Activated effector memory CD4-positive, alpha-beta T cell treated with anti-CD3 and anti-CD28 coated beads, Interleukin-2, amount 50 U/mL, for 16 hours (primary cell): ENCODE results near the gene GCN1.

Experiments
- DNase-seq: peaks from one replicate; pipeline ENCODE4 v3.0.0-alpha.2; 2020

The GCN1 gene

GRCh38 chr12:120116441-120116791, 78.1 kb downstream of the GCN1 start, which contains the start of gene RAB35:
Gene RAB35 (minus strand): TSS chr12:120116753. CDS start chr12:120116650, 103 bp downstream.
- no peak for DNase-seq

- DNase-seq = peak; percentile 71
Measured at GRCh38 chr12:120115692-120116440, 78.6 kb downstream of the GCN1 start.

- no peak for DNase-seq
Measured at GRCh38 chr12:120115066-120115465, 79.4 kb downstream of the GCN1 start.

GRCh38 chr12:120110550-120111501, 83.7 kb downstream of the GCN1 start:
- peak; percentile 82 for DNase-seq

GRCh38 chr12:120109570-120110267, 84.8 kb downstream of the GCN1 start:
- no peak for DNase-seq

- DNase-seq = no peak
Measured at GRCh38 chr12:120106151-120106550, 88.4 kb downstream of the GCN1 start.

GRCh38 chr12:120103371-120103770, 91.1 kb downstream of the GCN1 start:
- DNase-seq = no peak

GRCh38 chr12:120103044-120103338, 91.5 kb downstream of the GCN1 start:
- DNase-seq = no peak

- DNase-seq = no peak
Measured at GRCh38 chr12:120102189-120103043, 92.1 kb downstream of the GCN1 start.

GRCh38 chr12:120101617-120102016, 92.9 kb downstream of the GCN1 start:
- DNase-seq = no peak

GRCh38 chr12:120101182-120101581, 93.3 kb downstream of the GCN1 start:
- no peak for DNase-seq

GRCh38 chr12:120100630-120101029, 93.9 kb downstream of the GCN1 start:
- no peak for DNase-seq

GRCh38 chr12:120099738-120100137, 94.8 kb downstream of the GCN1 start:
- DNase-seq = no peak

- no peak for DNase-seq
Measured at GRCh38 chr12:120098756-120099470, 95.6 kb downstream of the GCN1 start.

GRCh38 chr12:120096671-120097202, 97.8 kb downstream of the GCN1 start:
- no peak for DNase-seq

- no peak for DNase-seq
Measured at GRCh38 chr12:120095736-120096135, 98.8 kb downstream of the GCN1 start.

GRCh38 chr12:120095331-120095730, 99.2 kb downstream of the GCN1 start:
- DNase-seq = no peak

GRCh38 chr12:120094485-120094884, 100.0 kb downstream of the GCN1 start:
- DNase-seq = no peak

GRCh38 chr12:120093592-120094355, 100.7 kb downstream of the GCN1 start:
- DNase-seq = no peak

- no peak for DNase-seq
Measured at GRCh38 chr12:120093336-120093591, 101.3 kb downstream of the GCN1 start.
